Brain microvascular endothelial cell (primary cell): ENCODE data around the gene CDC73.

Experiments used
- DNase-seq: peaks from one replicate; pipeline ENCODE4 v3.0.0-alpha.2; 2020
- H3K27ac ChIP-seq: fragments of 250-450 bp; sonication (Bioruptor Pico); 2 replicates; pipeline ENCODE4 v1.5.1; 2020; ENCODE audit warnings: mild to moderate bottlenecking, moderate library complexity
- H3K27me3 ChIP-seq: fragments of 250-450 bp; sonication (Bioruptor Pico); replicated peaks from 2 replicates; pipeline ENCODE4 v1.5.1; 2020; ENCODE audit warnings: mild to moderate bottlenecking
- H3K36me3 ChIP-seq: fragments of 250-450 bp; sonication (Bioruptor Pico); replicated peaks from 2 replicates; pipeline ENCODE4 v1.5.1; 2020; ENCODE audit warnings: mild to moderate bottlenecking
- H3K4me3 ChIP-seq: 2 replicates; pipeline ENCODE4 v1.5.1; 2011; ENCODE audit warnings: low read depth, mild to moderate bottlenecking, control low read depth, low read length, moderate library complexity
- CTCF ChIP-seq: IDR thresholded peaks from 2 replicates; pipeline ENCODE4 v1.5.1; 2011; ENCODE audit warnings: low read depth, mild to moderate bottlenecking, moderate library complexity, low read length, control low read depth, inconsistent platforms; ENCODE audit errors: missing control alignments
- in situ Hi-C: cut with HindIII; loops from 2 replicates; pipeline ENCODE4 v1.10.0; 2017; ENCODE audit warnings: low sequenced_read_pairs, low pct_ligation_motif_present

CDC73 gene

GRCh38 chr1:193176788-193177187 is 55.0 kb downstream of the CDC73 start:
- Histone ChIP-seq H3K27me3 (no peaks in the 10 kb centered on the region), H3K27ac (no peak overlapping the region), H3K36me3 (no peaks in the 10 kb centered on the region), H3K4me3 (no peak overlapping the region)
- in situ Hi-C loops, result no loop called here
- DNase-seq, result no peak
- no peak for TF ChIP-seq CTCF

GRCh38 chr1:193179094-193179493 is 57.3 kb downstream of the CDC73 start:
- DNase-seq, result no peak
- no peak overlapping the region for H3K27ac ChIP-seq
- in situ Hi-C loops, result no loop called here
- H3K4me3 ChIP-seq, result no peak overlapping the region
- H3K36me3 ChIP-seq, result no peaks in the 10 kb centered on the region
- TF ChIP-seq CTCF, result no peak
- no peaks in the 10 kb centered on the region for H3K27me3 ChIP-seq

- Histone ChIP-seq H3K4me3 (no peak overlapping the region), H3K36me3 (no peaks in the 10 kb centered on the region), H3K27ac (peak overlapping the region; percentile 16), H3K27me3 (no peaks in the 10 kb centered on the region)
- in situ Hi-C loops, result no loop called here
- no peak for DNase-seq
- no peak for TF ChIP-seq CTCF
Measured at GRCh38 chr1:193181536-193181935, 59.7 kb downstream of the CDC73 start.

GRCh38 chr1:193181985-193182384 is 60.2 kb downstream of the CDC73 start:
- no peaks in the 10 kb centered on the region for H3K27me3 ChIP-seq
- in situ Hi-C loops, result no loop called here
- DNase-seq, result peak; percentile 18
- H3K4me3 ChIP-seq, result no peak overlapping the region
- H3K36me3 ChIP-seq, result no peaks in the 10 kb centered on the region
- peak overlapping the region; percentile 16 for H3K27ac ChIP-seq
- TF ChIP-seq CTCF, result no peak

GRCh38 chr1:193183019-193183627 is 61.3 kb downstream of the CDC73 start:
- DNase-seq, result peak; percentile 40
- Histone ChIP-seq H3K4me3 (no peak overlapping the region), H3K27me3 (no peaks in the 10 kb centered on the region), H3K36me3 (no peaks in the 10 kb centered on the region), H3K27ac (no peak overlapping the region)
- in situ Hi-C loops, result no loop called here
- peak; percentile 59 for TF ChIP-seq CTCF

- no peak for TF ChIP-seq CTCF
- in situ Hi-C loops, result no loop called here
- peak overlapping the region; percentile 23 for H3K27ac ChIP-seq
- no peaks in the 10 kb centered on the region for H3K36me3 ChIP-seq
- H3K27me3 ChIP-seq, result no peaks in the 10 kb centered on the region
- no peak overlapping the region for H3K4me3 ChIP-seq
- no peak for DNase-seq
Measured at GRCh38 chr1:193184776-193185175, 62.9 kb downstream of the CDC73 start.
